HepG2 (cell line): ENCODE measurements around the gene HAT1. TPM values are rescaled to one million over a fixed set of nuclear protein-coding genes. Genes with fewer than 3 reads are reported as not detected.
A peak's percentile ranks its signal among the peaks of the same experiment; 100 is the strongest.

ENCODE experiments used
- ATF5 ChIP-seq: sonication (generic); formaldehyde crosslinking; IDR thresholded peaks from 2 replicates; pipeline ENCODE4 v1.4.0; 2020; ENCODE audit warnings: mild to moderate bottlenecking, low read depth, missing genetic modification reagents
- EED ChIP-seq: sonication (generic); formaldehyde crosslinking; IDR thresholded peaks from 2 replicates; pipeline ENCODE4 v1.5.0; 2020; ENCODE audit warnings: mild to moderate bottlenecking, missing genetic modification reagents
- FOXK2 ChIP-seq: fragments of 450-650 bp; IDR thresholded peaks from 2 replicates; pipeline ENCODE4 v1.6.1; 2016
- MIER2 ChIP-seq: IDR thresholded peaks from 2 replicates; pipeline ENCODE4 v1.6.1; 2016; ENCODE audit warnings: missing biosample characterization, missing genetic modification reagents
- RBAK ChIP-seq: sonication (generic); formaldehyde crosslinking; IDR thresholded peaks from 2 replicates; pipeline ENCODE4 v1.5.1; 2020; ENCODE audit warnings: mild to moderate bottlenecking, missing genetic modification reagents
- RBM22 ChIP-seq: fragments of 200-400 bp; formaldehyde crosslinking; optimal IDR thresholded peaks from 2 replicates; pipeline ENCODE3; 2017; ENCODE audit warnings: mild to moderate bottlenecking, low read length, moderate library complexity
- TBX2 ChIP-seq: sonication (generic); formaldehyde crosslinking; IDR thresholded peaks from 2 replicates; pipeline ENCODE4 v1.5.0; 2020; ENCODE audit warnings: missing genetic modification reagents, mild to moderate bottlenecking, borderline replicate concordance
- TCF12 ChIP-seq, 2 experiments: fragments of 450-650 bp in 1 of 2; sonication (generic) in 1 of 2; formaldehyde crosslinking in 1 of 2; IDR thresholded peaks; 2 replicates each; pipeline versions ENCODE4 v1.6.1 to v1.8.0; 2017 to 2022; ENCODE audit warnings: antibody characterized with exemption in 1 of 2, mild to moderate bottlenecking in 1 of 2, missing genetic modification reagents in 1 of 2, moderate library complexity in 1 of 2
- ZBTB1 ChIP-seq: sonication (generic); formaldehyde crosslinking; IDR thresholded peaks from 2 replicates; pipeline ENCODE4 v1.4.0; 2020; ENCODE audit warnings: missing genetic modification reagents, borderline replicate concordance
- ZC3H4 ChIP-seq: sonication (generic); formaldehyde crosslinking; IDR thresholded peaks from 2 replicates; pipeline ENCODE4 v1.4.0; 2020; ENCODE audit warnings: missing genetic modification reagents, borderline replicate concordance
- ZMYM4 ChIP-seq: sonication (generic); formaldehyde crosslinking; IDR thresholded peaks from 2 replicates; pipeline ENCODE4 v1.8.1; 2023; ENCODE audit warnings: mild to moderate bottlenecking, missing genetic modification reagents
- ZNF205 ChIP-seq: IDR thresholded peaks from 2 replicates; pipeline ENCODE4 v1.6.1; 2018; ENCODE audit warnings: missing biosample characterization, missing genetic modification reagents
- ZNF556 ChIP-seq: sonication (generic); formaldehyde crosslinking; IDR thresholded peaks from 2 replicates; pipeline ENCODE4 v1.4.0; 2020; ENCODE audit warnings: mild to moderate bottlenecking, missing genetic modification reagents, borderline replicate concordance
- polyA plus RNA-seq, 8 experiments: library from polyadenylated mRNA; depleted of rRNA in 3 of 8; stranded (reverse) in 7 of 8; unstranded in 1 of 8; fragments of >200 nt; fragmentation: Illumina TruSeq in 4 of 8; extraction: Trizol in 4 of 8; gene quantifications; 2 replicates each; pipeline versions ENCODE4 v1.2.1 to v1.2.3, GENCODE V29; 2011 to 2016; ENCODE audit warnings: low read depth in 4 of 8, missing spikeins in 1 of 8, mixed read lengths in 1 of 8; ENCODE audit not compliant: insufficient read depth in 1 of 8
- total RNA-seq, 5 experiments: library from RNA; depleted of rRNA; stranded (reverse); fragments of >200 nt; fragmentation: Illumina TruSeq; extraction: Trizol; gene quantifications; 2 replicates each; pipeline ENCODE4 v1.2.3, GENCODE V29; 2016; ENCODE audit warnings: low read depth in 1 of 5
- TF ChIP-seq, protein P1 (sequence below): sonication (generic); formaldehyde crosslinking; IDR thresholded peaks from 2 replicates; pipeline ENCODE4 v1.4.0; 2020; ENCODE audit warnings: missing genetic modification reagents, mild to moderate bottlenecking, borderline replicate concordance
- TF ChIP-seq, protein P2 (sequence below): sonication (generic); formaldehyde crosslinking; IDR thresholded peaks from 2 replicates; pipeline ENCODE4 v1.5.0; 2020; ENCODE audit warnings: mild to moderate bottlenecking, missing genetic modification reagents, moderate library complexity
- TF ChIP-seq, protein P3 (sequence below): IDR thresholded peaks from 2 replicates; pipeline ENCODE4 v1.6.1; 2016; ENCODE audit warnings: missing compliant biosample characterization, missing genetic modification reagents, borderline replicate concordance
- TF ChIP-seq, protein P4 (sequence below): sonication (generic); formaldehyde crosslinking; IDR thresholded peaks from 2 replicates; pipeline ENCODE4 v1.4.0; 2020; ENCODE audit warnings: mild to moderate bottlenecking, missing genetic modification reagents
- TF ChIP-seq, protein P5 (sequence below): sonication (generic); formaldehyde crosslinking; IDR thresholded peaks from 2 replicates; pipeline ENCODE4 v1.5.1; 2020; ENCODE audit warnings: mild to moderate bottlenecking, missing genetic modification reagents, borderline replicate concordance

HAT1 gene
- total and polyA plus RNA-seq, 2 of the 13 experiments (the other 11 are each of a cell fraction or from before 2014, with no cell fraction given) = 45.4 to 119 TPM

GRCh38 chr2:171921970-171922229 is 361 bp upstream of the HAT1 start (continued):
- TF ChIP-seq ZNF556 (0 out of 2 replicates have a peak, but pooled peaks have one; percentile 65), ZC3H4 (CRISPR knock-in tag) (no peak), ATF5 (CRISPR knock-in tag) (0 out of 2 replicates have a peak, but pooled peaks have one; percentile 20), RBM22 (no peak), TCF12 (IDR thresholded peaks at IDR 0.05) (no peak), TCF12 (CRISPR knock-in tag; IDR thresholded peaks at IDR 0.05) (no peak), ZBTB1 (CRISPR knock-in tag) (no peak), ZNF205 (CRISPR knock-in tag) (0 out of 2 replicates have a peak, but pooled peaks have one; percentile 35), FOXK2 (no peak), MIER2 (CRISPR knock-in tag) (no peak), TBX2 (CRISPR knock-in tag) (no peak), RBAK (no peak), EED (CRISPR knock-in tag) (no peak), ZMYM4 (CRISPR knock-in tag) (no peak)
- TF ChIP-seq, protein P1, sequence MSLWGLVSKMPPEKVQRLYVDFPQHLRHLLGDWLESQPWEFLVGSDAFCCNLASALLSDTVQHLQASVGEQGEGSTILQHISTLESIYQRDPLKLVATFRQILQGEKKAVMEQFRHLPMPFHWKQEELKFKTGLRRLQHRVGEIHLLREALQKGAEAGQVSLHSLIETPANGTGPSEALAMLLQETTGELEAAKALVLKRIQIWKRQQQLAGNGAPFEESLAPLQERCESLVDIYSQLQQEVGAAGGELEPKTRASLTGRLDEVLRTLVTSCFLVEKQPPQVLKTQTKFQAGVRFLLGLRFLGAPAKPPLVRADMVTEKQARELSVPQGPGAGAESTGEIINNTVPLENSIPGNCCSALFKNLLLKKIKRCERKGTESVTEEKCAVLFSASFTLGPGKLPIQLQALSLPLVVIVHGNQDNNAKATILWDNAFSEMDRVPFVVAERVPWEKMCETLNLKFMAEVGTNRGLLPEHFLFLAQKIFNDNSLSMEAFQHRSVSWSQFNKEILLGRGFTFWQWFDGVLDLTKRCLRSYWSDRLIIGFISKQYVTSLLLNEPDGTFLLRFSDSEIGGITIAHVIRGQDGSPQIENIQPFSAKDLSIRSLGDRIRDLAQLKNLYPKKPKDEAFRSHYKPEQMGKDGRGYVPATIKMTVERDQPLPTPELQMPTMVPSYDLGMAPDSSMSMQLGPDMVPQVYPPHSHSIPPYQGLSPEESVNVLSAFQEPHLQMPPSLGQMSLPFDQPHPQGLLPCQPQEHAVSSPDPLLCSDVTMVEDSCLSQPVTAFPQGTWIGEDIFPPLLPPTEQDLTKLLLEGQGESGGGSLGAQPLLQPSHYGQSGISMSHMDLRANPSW (CRISPR knock-in tag) = no peak
- TF ChIP-seq, protein P2, sequence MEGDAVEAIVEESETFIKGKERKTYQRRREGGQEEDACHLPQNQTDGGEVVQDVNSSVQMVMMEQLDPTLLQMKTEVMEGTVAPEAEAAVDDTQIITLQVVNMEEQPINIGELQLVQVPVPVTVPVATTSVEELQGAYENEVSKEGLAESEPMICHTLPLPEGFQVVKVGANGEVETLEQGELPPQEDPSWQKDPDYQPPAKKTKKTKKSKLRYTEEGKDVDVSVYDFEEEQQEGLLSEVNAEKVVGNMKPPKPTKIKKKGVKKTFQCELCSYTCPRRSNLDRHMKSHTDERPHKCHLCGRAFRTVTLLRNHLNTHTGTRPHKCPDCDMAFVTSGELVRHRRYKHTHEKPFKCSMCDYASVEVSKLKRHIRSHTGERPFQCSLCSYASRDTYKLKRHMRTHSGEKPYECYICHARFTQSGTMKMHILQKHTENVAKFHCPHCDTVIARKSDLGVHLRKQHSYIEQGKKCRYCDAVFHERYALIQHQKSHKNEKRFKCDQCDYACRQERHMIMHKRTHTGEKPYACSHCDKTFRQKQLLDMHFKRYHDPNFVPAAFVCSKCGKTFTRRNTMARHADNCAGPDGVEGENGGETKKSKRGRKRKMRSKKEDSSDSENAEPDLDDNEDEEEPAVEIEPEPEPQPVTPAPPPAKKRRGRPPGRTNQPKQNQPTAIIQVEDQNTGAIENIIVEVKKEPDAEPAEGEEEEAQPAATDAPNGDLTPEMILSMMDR (CRISPR knock-in tag) = no peak
- TF ChIP-seq, protein P3, sequence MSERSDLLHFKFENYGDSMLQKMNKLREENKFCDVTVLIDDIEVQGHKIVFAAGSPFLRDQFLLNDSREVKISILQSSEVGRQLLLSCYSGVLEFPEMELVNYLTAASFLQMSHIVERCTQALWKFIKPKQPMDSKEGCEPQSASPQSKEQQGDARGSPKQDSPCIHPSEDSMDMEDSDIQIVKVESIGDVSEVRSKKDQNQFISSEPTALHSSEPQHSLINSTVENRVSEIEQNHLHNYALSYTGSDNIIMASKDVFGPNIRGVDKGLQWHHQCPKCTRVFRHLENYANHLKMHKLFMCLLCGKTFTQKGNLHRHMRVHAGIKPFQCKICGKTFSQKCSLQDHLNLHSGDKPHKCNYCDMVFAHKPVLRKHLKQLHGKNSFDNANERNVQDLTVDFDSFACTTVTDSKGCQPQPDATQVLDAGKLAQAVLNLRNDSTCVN (CRISPR knock-in tag) = no peak
- TF ChIP-seq, protein P4, sequence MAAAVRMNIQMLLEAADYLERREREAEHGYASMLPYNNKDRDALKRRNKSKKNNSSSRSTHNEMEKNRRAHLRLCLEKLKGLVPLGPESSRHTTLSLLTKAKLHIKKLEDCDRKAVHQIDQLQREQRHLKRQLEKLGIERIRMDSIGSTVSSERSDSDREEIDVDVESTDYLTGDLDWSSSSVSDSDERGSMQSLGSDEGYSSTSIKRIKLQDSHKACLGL (CRISPR knock-in tag) = no peak
- TF ChIP-seq, protein P5, sequence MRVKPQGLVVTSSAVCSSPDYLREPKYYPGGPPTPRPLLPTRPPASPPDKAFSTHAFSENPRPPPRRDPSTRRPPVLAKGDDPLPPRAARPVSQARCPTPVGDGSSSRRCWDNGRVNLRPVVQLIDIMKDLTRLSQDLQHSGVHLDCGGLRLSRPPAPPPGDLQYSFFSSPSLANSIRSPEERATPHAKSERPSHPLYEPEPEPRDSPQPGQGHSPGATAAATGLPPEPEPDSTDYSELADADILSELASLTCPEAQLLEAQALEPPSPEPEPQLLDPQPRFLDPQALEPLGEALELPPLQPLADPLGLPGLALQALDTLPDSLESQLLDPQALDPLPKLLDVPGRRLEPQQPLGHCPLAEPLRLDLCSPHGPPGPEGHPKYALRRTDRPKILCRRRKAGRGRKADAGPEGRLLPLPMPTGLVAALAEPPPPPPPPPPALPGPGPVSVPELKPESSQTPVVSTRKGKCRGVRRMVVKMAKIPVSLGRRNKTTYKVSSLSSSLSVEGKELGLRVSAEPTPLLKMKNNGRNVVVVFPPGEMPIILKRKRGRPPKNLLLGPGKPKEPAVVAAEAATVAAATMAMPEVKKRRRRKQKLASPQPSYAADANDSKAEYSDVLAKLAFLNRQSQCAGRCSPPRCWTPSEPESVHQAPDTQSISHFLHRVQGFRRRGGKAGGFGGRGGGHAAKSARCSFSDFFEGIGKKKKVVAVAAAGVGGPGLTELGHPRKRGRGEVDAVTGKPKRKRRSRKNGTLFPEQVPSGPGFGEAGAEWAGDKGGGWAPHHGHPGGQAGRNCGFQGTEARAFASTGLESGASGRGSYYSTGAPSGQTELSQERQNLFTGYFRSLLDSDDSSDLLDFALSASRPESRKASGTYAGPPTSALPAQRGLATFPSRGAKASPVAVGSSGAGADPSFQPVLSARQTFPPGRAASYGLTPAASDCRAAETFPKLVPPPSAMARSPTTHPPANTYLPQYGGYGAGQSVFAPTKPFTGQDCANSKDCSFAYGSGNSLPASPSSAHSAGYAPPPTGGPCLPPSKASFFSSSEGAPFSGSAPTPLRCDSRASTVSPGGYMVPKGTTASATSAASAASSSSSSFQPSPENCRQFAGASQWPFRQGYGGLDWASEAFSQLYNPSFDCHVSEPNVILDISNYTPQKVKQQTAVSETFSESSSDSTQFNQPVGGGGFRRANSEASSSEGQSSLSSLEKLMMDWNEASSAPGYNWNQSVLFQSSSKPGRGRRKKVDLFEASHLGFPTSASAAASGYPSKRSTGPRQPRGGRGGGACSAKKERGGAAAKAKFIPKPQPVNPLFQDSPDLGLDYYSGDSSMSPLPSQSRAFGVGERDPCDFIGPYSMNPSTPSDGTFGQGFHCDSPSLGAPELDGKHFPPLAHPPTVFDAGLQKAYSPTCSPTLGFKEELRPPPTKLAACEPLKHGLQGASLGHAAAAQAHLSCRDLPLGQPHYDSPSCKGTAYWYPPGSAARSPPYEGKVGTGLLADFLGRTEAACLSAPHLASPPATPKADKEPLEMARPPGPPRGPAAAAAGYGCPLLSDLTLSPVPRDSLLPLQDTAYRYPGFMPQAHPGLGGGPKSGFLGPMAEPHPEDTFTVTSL = no peak
